NCI-H524 treated with DMSO at 0.1 percent for 48 hours (cell line): Measurements from ENCODE around the gene C9orf153.

Source experiments
- DNase-seq: peaks from one replicate; lab custom pipeline; 2025; lab: John Stamatoyannopoulos, UW

C9orf153 gene

DNA sequence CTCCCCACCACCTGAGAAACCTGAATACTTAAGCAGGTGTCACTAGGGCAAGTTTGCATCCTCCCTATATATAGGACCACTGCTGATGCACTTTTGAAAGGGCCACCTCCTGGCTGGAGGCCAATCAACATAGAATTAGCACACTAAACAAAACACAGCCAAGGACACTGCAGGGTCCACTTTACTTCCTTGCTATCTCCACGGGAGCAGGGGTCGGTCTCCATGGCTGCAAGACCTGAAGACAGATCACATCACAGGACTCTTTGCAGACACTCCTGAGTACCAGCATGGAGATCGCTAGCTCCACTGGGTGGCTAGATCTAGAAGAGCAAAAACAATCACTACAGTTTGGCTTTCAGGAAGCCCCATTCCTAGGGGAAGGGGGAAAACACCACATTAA, 72.3 kb downstream of the C9orf153 start:
- DNase-seq: no peak

GRCh38 chr9:86186696-86187095, 72.8 kb downstream of the C9orf153 start:
- no peak for DNase-seq

GRCh38 chr9:86185872-86186271, 73.6 kb downstream of the C9orf153 start:
- no peak for DNase-seq

- DNase-seq: no peak
Observed at GRCh38 chr9:86184138-86184524, 75.3 kb downstream of the C9orf153 start.

- no peak for DNase-seq
Observed at GRCh38 chr9:86183229-86184137, 76.0 kb downstream of the C9orf153 start.

DNA sequence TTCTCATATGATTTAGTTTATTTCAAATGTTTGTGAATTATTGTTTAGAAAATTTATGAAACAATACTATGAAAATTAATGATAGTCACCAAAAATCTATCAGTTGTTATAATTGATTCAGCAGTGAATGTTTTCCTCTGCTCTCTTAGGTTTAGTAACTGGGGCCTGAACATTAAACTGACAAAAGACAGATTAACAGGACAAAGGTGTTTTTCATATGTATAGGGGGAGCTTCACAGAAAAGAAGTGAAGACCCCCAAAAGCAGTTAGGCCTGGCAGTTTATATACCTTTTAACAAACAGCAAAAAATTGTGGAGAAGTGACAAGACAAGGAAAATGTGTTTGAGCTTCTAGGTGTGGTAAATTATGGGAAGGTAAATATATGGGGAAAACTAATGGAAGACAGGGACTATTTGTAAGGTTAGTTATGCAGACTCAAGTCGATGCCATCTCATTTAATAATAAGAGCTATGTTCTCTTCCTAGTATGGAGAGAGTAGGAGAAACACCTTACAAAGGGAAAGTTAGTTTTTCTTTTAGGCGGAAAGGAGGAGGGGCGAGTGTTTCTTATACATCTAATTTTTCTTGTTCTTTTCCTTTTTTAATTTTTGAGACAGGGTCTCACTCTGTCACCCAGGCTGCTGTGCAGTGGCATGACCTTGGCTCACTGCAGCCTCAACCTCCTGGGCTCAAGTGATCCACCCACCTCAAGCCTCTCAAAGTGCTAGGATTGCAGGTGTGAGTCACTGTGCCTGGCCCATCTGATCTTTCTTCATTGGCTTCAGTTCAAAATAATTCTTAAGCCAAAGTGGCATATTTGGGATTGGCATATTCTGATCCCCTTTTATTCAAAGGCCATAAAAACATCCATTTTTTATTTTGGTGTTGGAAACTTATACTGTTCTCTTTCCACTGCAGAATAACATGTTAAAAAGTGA, 77.8 kb downstream of the C9orf153 start:
- DNase-seq: no peak

GRCh38 chr9:86178503-86178902, 81.0 kb downstream of the C9orf153 start:
- no peak for DNase-seq

- DNase-seq: no peak
Observed at GRCh38 chr9:86177995-86178394, 81.5 kb downstream of the C9orf153 start.

GRCh38 chr9:86176468-86176867, 83.0 kb downstream of the C9orf153 start:
- no peak for DNase-seq

DNA sequence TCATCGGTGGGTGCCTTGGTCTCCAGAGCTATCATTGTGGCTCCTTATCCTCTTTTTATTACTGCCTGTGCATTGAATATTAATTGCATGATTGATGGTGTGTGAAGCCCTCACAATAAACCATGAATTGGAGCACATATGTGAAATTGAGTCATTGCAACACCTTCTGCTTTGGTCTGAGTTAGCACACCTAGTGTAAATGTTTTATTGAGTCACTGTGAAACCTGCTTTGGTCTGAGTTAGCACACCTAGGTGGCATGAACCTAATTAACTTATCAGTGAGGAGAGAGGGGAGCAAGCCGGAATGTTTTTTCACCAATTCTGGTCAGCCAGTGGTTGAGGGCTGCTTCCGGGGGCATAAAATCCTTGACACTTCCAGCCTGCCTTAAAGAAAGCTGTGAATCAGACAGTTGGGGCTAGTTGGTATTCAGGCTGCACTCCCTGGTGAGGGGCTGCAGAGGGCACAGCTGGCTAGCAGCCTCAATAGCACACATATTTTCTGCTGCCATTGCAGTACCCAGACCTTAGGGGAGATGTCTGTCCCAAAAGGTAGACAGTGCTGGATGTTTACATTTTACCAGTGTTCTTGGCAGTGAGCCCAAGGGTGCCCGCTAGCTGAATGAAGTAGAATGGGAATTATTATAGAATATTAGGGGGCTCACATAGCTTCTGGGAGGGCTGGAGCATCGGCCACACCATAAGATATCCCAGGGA, 83.6 kb downstream of the C9orf153 start:
- DNase-seq: no peak

GRCh38 chr9:86175223-86175622, 84.2 kb downstream of the C9orf153 start:
- no peak for DNase-seq
